Right hindlimb (tissue), 1 donor: ENCODE results near the gene CLMN.
"Not testable (repeated sequence)": the region's sequence is repeated elsewhere in the genome, so short reads cannot be mapped to it uniquely, and the experiment has no call there.

Experiments used
- DNase-seq: peaks from one replicate; pipeline ENCODE4 v3.0.0-alpha.2; 2018

Gene CLMN

GRCh38 chr14:95156161-95157047 lies 163.3 kb downstream of the CLMN start:
- DNase-seq, result peak; percentile 52

GRCh38 chr14:95155045-95155444 lies 164.7 kb downstream of the CLMN start:
- DNase-seq, result no peak

- no peak for DNase-seq
Measured at GRCh38 chr14:95153866-95154265, 165.8 kb downstream of the CLMN start.

- DNase-seq, result no peak
Measured at GRCh38 chr14:95151561-95151960, 168.1 kb downstream of the CLMN start.

GRCh38 chr14:95150910-95151309 lies 168.8 kb downstream of the CLMN start:
- no peak for DNase-seq

- no peak for DNase-seq
Measured at GRCh38 chr14:95149441-95149840, 170.3 kb downstream of the CLMN start.

GRCh38 chr14:95147597-95147996 lies 172.1 kb downstream of the CLMN start:
- DNase-seq, result no peak

GRCh38 chr14:95146079-95146771 lies 173.5 kb downstream of the CLMN start:
- no peak for DNase-seq

GRCh38 chr14:95144849-95145248 lies 174.9 kb downstream of the CLMN start:
- no peak for DNase-seq

- DNase-seq, result no peak
Measured at GRCh38 chr14:95143808-95144620, 175.7 kb downstream of the CLMN start.

- no peak for DNase-seq
Measured at GRCh38 chr14:95142208-95142607, 177.5 kb downstream of the CLMN start.

- DNase-seq, result no peak
Measured at GRCh38 chr14:95141684-95142083, 178.0 kb downstream of the CLMN start.

GRCh38 chr14:95140060-95140858 lies 179.4 kb downstream of the CLMN start:
- DNase-seq, result no peak

- DNase-seq, result no peak
Measured at GRCh38 chr14:95138876-95139275, 180.8 kb downstream of the CLMN start.

- not testable (repeated sequence) for DNase-seq
Measured at GRCh38 chr14:95138455-95138854, 181.3 kb downstream of the CLMN start.

- no peak for DNase-seq
Measured at GRCh38 chr14:95137804-95138167, 181.9 kb downstream of the CLMN start.

GRCh38 chr14:95137164-95137803 lies 182.4 kb downstream of the CLMN start:
- DNase-seq, result no peak

- DNase-seq, result no peak
Measured at GRCh38 chr14:95136631-95137030, 183.1 kb downstream of the CLMN start.

- no peak for DNase-seq
Measured at GRCh38 chr14:95134304-95134933, 185.3 kb downstream of the CLMN start.

GRCh38 chr14:95133282-95133681 lies 186.4 kb downstream of the CLMN start:
- no peak for DNase-seq

- no peak for DNase-seq
Measured at GRCh38 chr14:95132760-95133159, 186.9 kb downstream of the CLMN start.
